Smooth muscle cell (in vitro differentiated cells): ENCODE data around the gene MIGA2. TPM values are rescaled to one million over a fixed set of nuclear protein-coding genes. Genes with fewer than 3 reads are reported as not detected.

ENCODE experiments used
- DNase-seq: peaks from one replicate; lab custom pipeline; 2025; ENCODE audit not compliant: unreplicated experiment; lab: John Stamatoyannopoulos, UW
- H2AFZ ChIP-seq: fragments of 200-600 bp; sonication (generic); 2 replicates; pipeline ENCODE4 v1.6.0; 2016; ENCODE audit warnings: antibody characterized with exemption, low read depth, mild to moderate bottlenecking
- H3F3A ChIP-seq: fragments of 200-600 bp; sonication (generic); 2 replicates; pipeline ENCODE4 v1.6.0; 2017; ENCODE audit warnings: antibody characterized with exemption, low read depth
- H3K27ac ChIP-seq: fragments of 200-600 bp; sonication (generic); 2 replicates; pipeline ENCODE4 v1.5.1; 2016; ENCODE audit warnings: low read depth, mild to moderate bottlenecking
- H3K27me3 ChIP-seq: fragments of 200-600 bp; sonication (generic); 2 replicates; pipeline ENCODE4 v1.6.1; 2016; ENCODE audit warnings: low read depth, mild to moderate bottlenecking
- H3K36me3 ChIP-seq: fragments of 200-600 bp; sonication (generic); 2 replicates; pipeline ENCODE4 v1.5.1; 2016; ENCODE audit warnings: low read depth
- H3K4me1 ChIP-seq: fragments of 200-600 bp; sonication (generic); 2 replicates; pipeline ENCODE4 v1.5.1; 2016; ENCODE audit warnings: low read depth
- H3K4me2 ChIP-seq: fragments of 200-600 bp; sonication (generic); 2 replicates; pipeline ENCODE4 v1.6.0; 2016; ENCODE audit warnings: mild to moderate bottlenecking
- H3K4me3 ChIP-seq: fragments of 200-600 bp; sonication (generic); 2 replicates; pipeline ENCODE4 v1.5.1; 2016; ENCODE audit warnings: mild to moderate bottlenecking
- H3K79me2 ChIP-seq: fragments of 200-600 bp; sonication (generic); 2 replicates; pipeline ENCODE4 v1.6.0; 2016; ENCODE audit warnings: low read depth, mild to moderate bottlenecking
- H3K9ac ChIP-seq: fragments of 200-600 bp; sonication (generic); 2 replicates; pipeline ENCODE4 v1.6.0; 2016; ENCODE audit warnings: low read depth
- H3K9me3 ChIP-seq: fragments of 200-600 bp; sonication (generic); replicated peaks from 2 replicates; pipeline ENCODE4 v1.5.1; 2016; ENCODE audit warnings: low read depth
- H4K20me1 ChIP-seq: fragments of 200-600 bp; sonication (generic); 2 replicates; pipeline ENCODE4 v1.6.0; 2016; ENCODE audit warnings: low read depth
- CTCF ChIP-seq: fragments of 200-600 bp; sonication (generic); IDR thresholded peaks from 2 replicates; pipeline ENCODE4 v1.5.1; 2017; ENCODE audit warnings: borderline replicate concordance, mild to moderate bottlenecking, antibody characterized with exemption; ENCODE audit not compliant: insufficient read depth, poor library complexity, severe bottlenecking
- WGBS: methylation state at CpG from one replicate; pipeline ENCODE4 v1.1.7; 2016; ENCODE audit warnings: low lambda C conversion rate; 5-methylcytosine and 5-hydroxymethylcytosine counted together
- polyA plus RNA-seq: library from polyadenylated mRNA; unstranded; fragments of >200 nt; fragmentation: Nextera tagmentation; extraction: Ambion mirVana; gene quantifications from 2 replicates; pipeline ENCODE4 v1.2.1, GENCODE V29; 2016
- total RNA-seq: library from RNA; depleted of rRNA; stranded (reverse); fragments of >200 nt; gene quantifications from 2 replicates; pipeline ENCODE4 v1.2.3, GENCODE V29; 2014

MIGA2 gene
- total and polyA plus RNA-seq, 2 experiments from 2014 or later: 18.1 to 21.6 TPM

- TF ChIP-seq CTCF: no peak
- H3K27me3 ChIP-seq: no peaks in the 10 kb centered on the region
- no peaks in the 10 kb centered on the region for H3K9me3 ChIP-seq
- no peak overlapping the region for H3K4me3 ChIP-seq
- H3K4me1 ChIP-seq: peaks cover 5% of the 10 kb centered on the region
- H2AFZ ChIP-seq: no peak overlapping the region
- peaks cover 12% of the 10 kb centered on the region for H4K20me1 ChIP-seq
- H3K27ac ChIP-seq: no peak overlapping the region
- no peak overlapping the region for H3K4me2 ChIP-seq
- WGBS: 80% methylated on average over 9 of the region's 9 CpGs
- H3K9ac ChIP-seq: no peak overlapping the region
- peaks cover 4% of the 10 kb centered on the region for H3K79me2 ChIP-seq
- no peaks in the 10 kb centered on the region for H3F3A ChIP-seq
- no peak for DNase-seq
- no peaks in the 10 kb centered on the region for H3K36me3 ChIP-seq
These were observed 14.4 kb upstream of the MIGA2 start for GRCh38 chr9:129022037-129022436.

GRCh38 chr9:129023036-129023907 is 13.2 kb upstream of the MIGA2 start:
- Histone ChIP-seq H3K27me3 (no peaks in the 10 kb centered on the region), H3K4me3 (no peak overlapping the region), H3K9me3 (no peaks in the 10 kb centered on the region), H3K79me2 (peaks cover 11% of the 10 kb centered on the region), H3K36me3 (no peaks in the 10 kb centered on the region), H2AFZ (no peak overlapping the region), H3F3A (no peaks in the 10 kb centered on the region), H3K4me2 (no peak overlapping the region), H3K4me1 (peaks cover 11% of the 10 kb centered on the region), H3K9ac (no peak overlapping the region), H4K20me1 (peaks cover 12% of the 10 kb centered on the region), H3K27ac (no peak overlapping the region)
- no peak for DNase-seq
- no peak for TF ChIP-seq CTCF
- 71% methylated on average over 16 of the region's 16 CpGs for WGBS

GRCh38 chr9:129023908-129024233 is 12.6 kb upstream of the MIGA2 start:
- no peak overlapping the region for H3K4me2 ChIP-seq

More at GRCh38 chr9:129023908-129024233, 12.6 kb upstream of the MIGA2 start:
- Histone ChIP-seq H3K4me3 (no peak overlapping the region), H3K79me2 (peaks cover 11% of the 10 kb centered on the region), H3K36me3 (no peaks in the 10 kb centered on the region), H4K20me1 (peaks cover 12% of the 10 kb centered on the region), H3K4me1 (peaks cover 11% of the 10 kb centered on the region), H3K27me3 (no peaks in the 10 kb centered on the region), H3F3A (no peaks in the 10 kb centered on the region), H2AFZ (no peak overlapping the region), H3K9me3 (no peaks in the 10 kb centered on the region), H3K27ac (no peak overlapping the region), H3K9ac (no peak overlapping the region)
- no peak for TF ChIP-seq CTCF
- WGBS: 77% methylated on average over 4 of the region's 4 CpGs
- DNase-seq: no peak
